T-helper 1 cell treated with Interleukin-12 subunit alpha and Interleukin-12 subunit beta and Interleukin-4 antibody, amounts not matched to agents 30 μg/mL and 1 μg/mL, for 36 hours (primary cell): ENCODE results near the gene IGSF9B.

ENCODE experiments used
- H3K27ac Mint-ChIP-seq: one replicate; pipeline ENCODE4 v1.8.0; 2021; ENCODE audit warnings: mild to moderate bottlenecking, mixed read lengths
- H3K27me3 Mint-ChIP-seq: one replicate; pipeline ENCODE4 v1.8.0; 2021; ENCODE audit warnings: low read depth, mixed read lengths
- H3K36me3 Mint-ChIP-seq: one replicate; pipeline ENCODE4 v1.8.0; 2021; ENCODE audit warnings: low read depth, mixed read lengths
- H3K4me1 Mint-ChIP-seq: one replicate; pipeline ENCODE4 v1.8.0; 2021; ENCODE audit warnings: low read depth, mixed read lengths
- H3K4me3 Mint-ChIP-seq: one replicate; pipeline ENCODE4 v1.8.0; 2021; ENCODE audit warnings: mild to moderate bottlenecking, moderate library complexity, mixed read lengths
- H3K9me3 Mint-ChIP-seq: one replicate; pipeline ENCODE4 v1.8.0; 2021; ENCODE audit warnings: mixed read lengths

IGSF9B gene

GRCh38 chr11:133953547-133953946 is 3.2 kb downstream of the IGSF9B start:
- Mint-ChIP-seq H3K4me3 (peak overlapping the region; percentile 88), H3K9me3 (no peaks in the 10 kb centered on the region), H3K36me3 (peaks cover 10% of the 10 kb centered on the region), H3K4me1 (peaks cover 55% of the 10 kb centered on the region), H3K27ac (peak overlapping the region; percentile 73), H3K27me3 (peaks cover 16% of the 10 kb centered on the region)

GRCh38 chr11:133952199-133953190 is 4.3 kb downstream of the IGSF9B start:
- Mint-ChIP-seq H3K4me1 (peaks cover 60% of the 10 kb centered on the region), H3K9me3 (no peaks in the 10 kb centered on the region), H3K36me3 (peaks cover 13% of the 10 kb centered on the region), H3K4me3 (peak overlapping the region; percentile 88), H3K27ac (peak overlapping the region; percentile 73), H3K27me3 (peaks cover 7% of the 10 kb centered on the region)

GRCh38 chr11:133951327-133952198 is 5.2 kb downstream of the IGSF9B start:
- no peaks in the 10 kb centered on the region for H3K9me3 Mint-ChIP-seq
- H3K27ac Mint-ChIP-seq, result no peak overlapping the region
- peaks cover 63% of the 10 kb centered on the region for H3K4me1 Mint-ChIP-seq
- peaks cover 6% of the 10 kb centered on the region for H3K27me3 Mint-ChIP-seq
- peaks cover 13% of the 10 kb centered on the region for H3K36me3 Mint-ChIP-seq
- no peak overlapping the region for H3K4me3 Mint-ChIP-seq

GRCh38 chr11:133950874-133951326 is 5.9 kb downstream of the IGSF9B start:
- Mint-ChIP-seq H3K4me1 (peaks cover 66% of the 10 kb centered on the region), H3K4me3 (no peak overlapping the region), H3K36me3 (peaks cover 13% of the 10 kb centered on the region), H3K9me3 (no peaks in the 10 kb centered on the region), H3K27ac (no peak overlapping the region), H3K27me3 (peaks cover 6% of the 10 kb centered on the region)

GRCh38 chr11:133950421-133950820 is 6.3 kb downstream of the IGSF9B start:
- Mint-ChIP-seq H3K27ac (no peak overlapping the region), H3K4me1 (peaks cover 70% of the 10 kb centered on the region), H3K27me3 (peaks cover 5% of the 10 kb centered on the region), H3K9me3 (no peaks in the 10 kb centered on the region), H3K4me3 (no peak overlapping the region), H3K36me3 (peaks cover 14% of the 10 kb centered on the region)

- peak overlapping the region; percentile 52 for H3K27ac Mint-ChIP-seq
- peak overlapping the region; percentile 50 for H3K4me3 Mint-ChIP-seq
- H3K4me1 Mint-ChIP-seq, result peaks cover 71% of the 10 kb centered on the region
Measured at GRCh38 chr11:133949129-133949528, 7.6 kb downstream of the IGSF9B start.

GRCh38 chr11:133948711-133949110 is 8.1 kb downstream of the IGSF9B start:
- no peaks in the 10 kb centered on the region for H3K27me3 Mint-ChIP-seq
- no peaks in the 10 kb centered on the region for H3K9me3 Mint-ChIP-seq

More at GRCh38 chr11:133949129-133949528, 7.6 kb downstream of the IGSF9B start:
- H3K27me3 Mint-ChIP-seq, result no peaks in the 10 kb centered on the region
- no peaks in the 10 kb centered on the region for H3K9me3 Mint-ChIP-seq
- H3K36me3 Mint-ChIP-seq, result peaks cover 16% of the 10 kb centered on the region

GRCh38 chr11:133947321-133947756 is 9.4 kb downstream of the IGSF9B start:
- peak overlapping the region; percentile 93 for H3K27ac Mint-ChIP-seq
- H3K36me3 Mint-ChIP-seq, result peaks cover 23% of the 10 kb centered on the region
- peaks cover 66% of the 10 kb centered on the region for H3K4me1 Mint-ChIP-seq

More at GRCh38 chr11:133948711-133949110, 8.1 kb downstream of the IGSF9B start:
- Mint-ChIP-seq H3K4me1 (peaks cover 70% of the 10 kb centered on the region), H3K36me3 (peaks cover 16% of the 10 kb centered on the region), H3K27ac (peak overlapping the region; percentile 93), H3K4me3 (peak overlapping the region; percentile 83)

GRCh38 chr11:133946541-133947318 is 10.0 kb downstream of the IGSF9B start:
- peak overlapping the region; percentile 89 for H3K4me3 Mint-ChIP-seq
- H3K27me3 Mint-ChIP-seq, result no peaks in the 10 kb centered on the region
- H3K36me3 Mint-ChIP-seq, result peaks cover 29% of the 10 kb centered on the region
- peaks cover 69% of the 10 kb centered on the region for H3K4me1 Mint-ChIP-seq
- peak overlapping the region; percentile 93 for H3K27ac Mint-ChIP-seq
- H3K9me3 Mint-ChIP-seq, result no peaks in the 10 kb centered on the region

More at GRCh38 chr11:133947321-133947756, 9.4 kb downstream of the IGSF9B start:
- Mint-ChIP-seq H3K27me3 (no peaks in the 10 kb centered on the region), H3K4me3 (peak overlapping the region; percentile 83), H3K9me3 (no peaks in the 10 kb centered on the region)

GRCh38 chr11:133946051-133946450 is 10.7 kb downstream of the IGSF9B start:
- Mint-ChIP-seq H3K9me3 (no peaks in the 10 kb centered on the region), H3K27ac (peak overlapping the region; percentile 97), H3K27me3 (no peaks in the 10 kb centered on the region), H3K4me3 (peak overlapping the region; percentile 89), H3K4me1 (peaks cover 72% of the 10 kb centered on the region), H3K36me3 (peaks cover 34% of the 10 kb centered on the region)

GRCh38 chr11:133945087-133945974 is 11.4 kb downstream of the IGSF9B start:
- peak overlapping the region; percentile 97 for H3K27ac Mint-ChIP-seq
- H3K4me1 Mint-ChIP-seq, result peaks cover 77% of the 10 kb centered on the region
- H3K27me3 Mint-ChIP-seq, result no peaks in the 10 kb centered on the region
- H3K36me3 Mint-ChIP-seq, result peaks cover 38% of the 10 kb centered on the region
- no peaks in the 10 kb centered on the region for H3K9me3 Mint-ChIP-seq
- H3K4me3 Mint-ChIP-seq, result peak overlapping the region; percentile 89

- peaks cover 73% of the 10 kb centered on the region for H3K4me1 Mint-ChIP-seq
- H3K27ac Mint-ChIP-seq, result peak overlapping the region; percentile 97
- peaks cover 49% of the 10 kb centered on the region for H3K36me3 Mint-ChIP-seq
- peak overlapping the region; percentile 89 for H3K4me3 Mint-ChIP-seq
- H3K9me3 Mint-ChIP-seq, result no peaks in the 10 kb centered on the region
- no peaks in the 10 kb centered on the region for H3K27me3 Mint-ChIP-seq
Measured at GRCh38 chr11:133943950-133944698, 12.6 kb downstream of the IGSF9B start.
